Measurements from ENCODE around the gene PLXDC2. TPM values are rescaled to one million over a fixed set of nuclear protein-coding genes. Genes with fewer than 3 reads are reported as not detected.

PLXDC2 gene
- total and polyA plus RNA-seq, 2 donors (not counting 1 experiment from before 2014, with no cell fraction given) = 0.07 TPM

DNA sequence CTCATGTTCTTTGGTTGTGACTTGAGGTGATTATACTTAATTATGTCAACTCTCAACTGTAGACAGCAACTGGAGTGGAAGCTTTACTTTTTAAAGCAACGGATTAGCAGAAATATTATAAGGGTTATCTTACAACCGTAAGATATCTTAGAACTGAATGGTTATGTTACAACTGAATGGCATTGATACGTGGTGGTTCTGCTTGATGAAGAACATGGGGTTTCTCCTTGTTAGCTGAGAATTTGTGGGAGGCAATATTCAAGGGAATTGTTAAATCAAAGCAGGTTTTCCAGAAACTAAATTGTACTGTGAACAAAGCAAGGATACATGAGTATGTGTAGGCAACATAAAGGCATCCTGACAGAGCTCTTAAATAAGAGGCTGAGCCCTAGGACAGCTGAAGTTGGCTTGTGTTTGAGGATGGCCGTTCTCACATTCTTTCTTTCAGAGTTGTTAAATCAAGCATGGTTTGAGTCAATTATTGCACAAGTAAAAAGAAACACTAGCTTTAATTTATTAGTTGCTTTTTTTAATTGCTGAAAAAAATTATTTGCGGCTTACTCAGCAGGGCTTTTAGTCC, 350.0 kb downstream of the PLXDC2 start:
- no peaks in the 10 kb centered on the region for H3K36me3 ChIP-seq (replicated peaks in 1 of 2; ENCODE audit: control extremely low read depth in 1 of 2, control insufficient read depth in 1 of 2, extremely low read depth in 1 of 2, insufficient read depth in 2 of 2, low read length in 1 of 2)
- H3K79me2 ChIP-seq (ENCODE audit: control insufficient read depth, insufficient read depth, low read length) = no peaks in the 10 kb centered on the region
- no peaks in the 10 kb centered on the region for H3K4me1 ChIP-seq (ENCODE audit: control insufficient read depth in 2 of 2, insufficient read depth in 2 of 2, low read length in 2 of 2)
- TF ChIP-seq, protein P1, sequence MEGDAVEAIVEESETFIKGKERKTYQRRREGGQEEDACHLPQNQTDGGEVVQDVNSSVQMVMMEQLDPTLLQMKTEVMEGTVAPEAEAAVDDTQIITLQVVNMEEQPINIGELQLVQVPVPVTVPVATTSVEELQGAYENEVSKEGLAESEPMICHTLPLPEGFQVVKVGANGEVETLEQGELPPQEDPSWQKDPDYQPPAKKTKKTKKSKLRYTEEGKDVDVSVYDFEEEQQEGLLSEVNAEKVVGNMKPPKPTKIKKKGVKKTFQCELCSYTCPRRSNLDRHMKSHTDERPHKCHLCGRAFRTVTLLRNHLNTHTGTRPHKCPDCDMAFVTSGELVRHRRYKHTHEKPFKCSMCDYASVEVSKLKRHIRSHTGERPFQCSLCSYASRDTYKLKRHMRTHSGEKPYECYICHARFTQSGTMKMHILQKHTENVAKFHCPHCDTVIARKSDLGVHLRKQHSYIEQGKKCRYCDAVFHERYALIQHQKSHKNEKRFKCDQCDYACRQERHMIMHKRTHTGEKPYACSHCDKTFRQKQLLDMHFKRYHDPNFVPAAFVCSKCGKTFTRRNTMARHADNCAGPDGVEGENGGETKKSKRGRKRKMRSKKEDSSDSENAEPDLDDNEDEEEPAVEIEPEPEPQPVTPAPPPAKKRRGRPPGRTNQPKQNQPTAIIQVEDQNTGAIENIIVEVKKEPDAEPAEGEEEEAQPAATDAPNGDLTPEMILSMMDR (IDR thresholded peaks at IDR 0.05) = no peak
- no peak for TF ChIP-seq EZH2 (IDR thresholded peaks at IDR 0.05; ENCODE audit: borderline replicate concordance, insufficient read depth, low read depth, low read length, poor library complexity, severe bottlenecking)
- 81% methylated on average over 2 of the region's 5 CpGs for WGBS (ENCODE audit: insufficient coverage)
- H3K27me3 ChIP-seq (replicated peaks in 1 of 4; ENCODE audit: control extremely low read depth in 1 of 4, control insufficient read depth in 3 of 4, insufficient read depth in 4 of 4, low read length in 3 of 4) = no peaks in the 10 kb centered on the region
- no peaks in the 10 kb centered on the region for H3K9me3 ChIP-seq (ENCODE audit: control extremely low read depth in 1 of 3, control insufficient read depth in 2 of 3, insufficient read depth in 1 of 3, low read length in 2 of 3)
- Mint-ChIP-seq H3K9me3 (ENCODE audit: insufficient read depth) (peaks cover 3% of the 10 kb centered on the region), H3K27me3 (no peaks in the 10 kb centered on the region), H3K4me3 (no peak overlapping the region), H3K27ac (no peak overlapping the region), H3K4me1 (no peaks in the 10 kb centered on the region)
- no peaks in the 10 kb centered on the region for H4K20me1 ChIP-seq (ENCODE audit: control insufficient read depth, insufficient read depth, low read length, poor library complexity, severe bottlenecking)
- no peak overlapping the region for H3K9ac ChIP-seq (ENCODE audit: low read length)
- H3K27ac ChIP-seq (ENCODE audit: low read length in 2 of 2) = no peak overlapping the region
- no peak overlapping the region for H3K4me2 ChIP-seq (replicated peaks; ENCODE audit: low read depth, low read length, poor library complexity, severe bottlenecking)
- no peak for DNase-seq
- intact Hi-C loops (cut with micrococcal nuclease) = no loop called here
- H3K4me3 ChIP-seq (ENCODE audit: control extremely low read depth in 1 of 5, extremely low read depth in 1 of 5, insufficient read depth in 1 of 5, low read depth in 2 of 5, low read length in 4 of 5) = no peak overlapping the region
- no peak for ATAC-seq (ENCODE audit: low read depth)
- CTCF ChIA-PET = no interaction called here
- no peak overlapping the region for H2AFZ ChIP-seq (ENCODE audit: insufficient read depth, low read depth, low read length, poor library complexity, severe bottlenecking)
- POLR2A ChIA-PET = no interaction called here

DNA sequence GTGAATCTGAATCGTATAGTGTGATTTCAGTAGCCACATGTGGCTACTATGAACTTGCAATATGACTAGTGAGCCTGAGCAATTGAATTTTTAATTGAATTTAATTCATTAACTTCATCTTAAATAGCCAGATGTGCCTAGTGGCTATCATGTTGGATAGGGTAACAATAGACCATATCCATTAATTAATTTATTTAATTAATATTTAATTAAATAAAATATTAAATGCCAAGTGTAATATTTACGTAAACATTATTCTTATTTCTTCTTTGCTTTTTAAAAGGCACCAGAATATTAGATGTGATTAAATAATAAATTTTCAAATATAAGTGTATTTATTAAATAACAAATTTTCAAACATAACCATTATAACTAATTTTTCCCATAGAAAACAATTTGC, 354.4 kb downstream of the PLXDC2 start:
- Histone ChIP-seq H3K4me3 (ENCODE audit: control extremely low read depth in 1 of 5, extremely low read depth in 1 of 5, insufficient read depth in 1 of 5, low read depth in 2 of 5, low read length in 4 of 5) (no peak overlapping the region), H4K20me1 (ENCODE audit: control insufficient read depth, insufficient read depth, low read length, poor library complexity, severe bottlenecking) (no peaks in the 10 kb centered on the region), H3K27ac (ENCODE audit: low read length in 2 of 2) (no peak overlapping the region), H3K4me2 (replicated peaks; ENCODE audit: low read depth, low read length, poor library complexity, severe bottlenecking) (no peak overlapping the region), H3K9ac (ENCODE audit: low read length) (no peak overlapping the region), H3K79me2 (ENCODE audit: control insufficient read depth, insufficient read depth, low read length) (no peaks in the 10 kb centered on the region), H3K27me3 (replicated peaks in 1 of 4; ENCODE audit: control extremely low read depth in 1 of 4, control insufficient read depth in 3 of 4, insufficient read depth in 4 of 4, low read length in 3 of 4) (no peaks in the 10 kb centered on the region), H2AFZ (ENCODE audit: insufficient read depth, low read depth, low read length, poor library complexity, severe bottlenecking) (no peak overlapping the region), H3K4me1 (ENCODE audit: control insufficient read depth in 2 of 2, insufficient read depth in 2 of 2, low read length in 2 of 2) (no peaks in the 10 kb centered on the region), H3K9me3 (ENCODE audit: control extremely low read depth in 1 of 3, control insufficient read depth in 2 of 3, insufficient read depth in 1 of 3, low read length in 2 of 3) (no peaks in the 10 kb centered on the region), H3K36me3 (replicated peaks in 1 of 2; ENCODE audit: control extremely low read depth in 1 of 2, control insufficient read depth in 1 of 2, extremely low read depth in 1 of 2, insufficient read depth in 2 of 2, low read length in 1 of 2) (no peaks in the 10 kb centered on the region)
- Mint-ChIP-seq H3K27me3 (no peaks in the 10 kb centered on the region), H3K27ac (no peak overlapping the region), H3K4me1 (no peaks in the 10 kb centered on the region), H3K4me3 (no peak overlapping the region), H3K9me3 (ENCODE audit: insufficient read depth) (no peaks in the 10 kb centered on the region)
- ChIA-PET CTCF (no interaction called here), POLR2A (no interaction called here)
- WGBS (ENCODE audit: insufficient coverage) = no CpG with 5 or more reads among the region's 2 CpGs
- ATAC-seq (ENCODE audit: low read depth) (no peak), DNase-seq (no peak)
- no peak for TF ChIP-seq EZH2 (IDR thresholded peaks at IDR 0.05; ENCODE audit: borderline replicate concordance, insufficient read depth, low read depth, low read length, poor library complexity, severe bottlenecking)
- TF ChIP-seq, protein P1 (IDR thresholded peaks at IDR 0.05) = no peak
- intact Hi-C loops (cut with micrococcal nuclease) = no loop called here

Data from B cell (primary cell).